BE2C (cell line): ENCODE data around the gene SIVA1.

Source experiments
- DNase-seq: peaks from one replicate; pipeline ENCODE4 v3.0.0-alpha.2; 2020
- H3K27me3 ChIP-seq: fragments of 250-450 bp; sonication (Bioruptor Pico); 2 replicates; pipeline ENCODE4 v1.5.1; 2020; ENCODE audit warnings: mild to moderate bottlenecking
- H3K36me3 ChIP-seq: fragments of 250-450 bp; sonication (Bioruptor Pico); 2 replicates; pipeline ENCODE4 v1.5.1; 2020; ENCODE audit warnings: mild to moderate bottlenecking
- H3K4me1 ChIP-seq: fragments of 250-450 bp; sonication (Bioruptor Pico); 2 replicates; pipeline ENCODE4 v1.5.1; 2020
- H3K4me3 ChIP-seq: 2 replicates; pipeline ENCODE4 v1.5.1; 2011; ENCODE audit warnings: low read depth, low read length
- H3K9me3 ChIP-seq: fragments of 250-450 bp; sonication (Bioruptor Pico); 2 replicates; pipeline ENCODE4 v1.5.1; 2020
- TF ChIP-seq, protein P1 (sequence below): IDR thresholded peaks from 2 replicates; pipeline ENCODE4 v1.5.1; 2012; ENCODE audit warnings: mild to moderate bottlenecking, low read depth, low read length

Gene SIVA1

DNA sequence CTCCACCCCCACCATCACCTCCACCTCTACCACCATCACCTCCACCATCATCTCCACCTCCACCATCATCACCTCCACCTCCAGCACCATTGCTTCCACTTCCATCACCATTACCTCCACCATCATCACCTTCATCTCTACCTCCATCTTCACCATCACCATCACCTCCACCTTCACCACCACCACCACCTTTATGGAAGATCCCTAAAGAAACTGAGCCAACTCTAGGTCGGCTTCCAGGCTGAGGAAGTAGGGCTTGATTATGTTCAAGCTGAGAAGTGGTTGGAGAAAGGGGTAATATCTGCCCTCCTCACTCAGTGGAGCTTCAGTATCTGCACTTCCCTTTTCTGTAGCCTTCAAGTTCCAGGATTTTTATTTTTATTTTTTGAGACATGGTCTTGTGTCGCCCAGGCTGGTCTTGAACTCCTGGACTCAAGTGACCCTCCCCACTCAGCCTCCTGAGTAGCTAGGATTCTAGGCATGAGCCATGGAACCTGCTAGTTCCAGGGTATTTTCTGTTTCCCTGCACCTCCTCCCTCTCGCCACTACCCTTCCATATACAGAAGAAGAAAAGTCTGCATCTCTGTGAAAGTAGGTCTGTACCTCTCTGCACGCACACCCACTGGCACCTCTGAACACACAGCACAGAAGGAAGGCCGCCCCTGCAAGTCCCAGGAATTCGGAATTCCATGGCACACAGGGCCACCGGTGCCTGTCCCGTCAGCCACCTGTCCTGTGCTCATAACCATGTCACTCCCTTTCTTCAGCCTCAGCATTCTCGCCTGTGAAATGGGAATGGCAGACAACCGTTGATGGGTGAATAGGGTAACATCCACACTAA is 53.9 kb downstream of the SIVA1 start:
- Histone ChIP-seq H3K9me3 (no peaks in the 10 kb centered on the region), H3K4me3 (no peak overlapping the region), H3K27me3 (no peaks in the 10 kb centered on the region), H3K4me1 (no peaks in the 10 kb centered on the region), H3K36me3 (no peaks in the 10 kb centered on the region)
- DNase-seq = no peak
- TF ChIP-seq, protein P1, sequence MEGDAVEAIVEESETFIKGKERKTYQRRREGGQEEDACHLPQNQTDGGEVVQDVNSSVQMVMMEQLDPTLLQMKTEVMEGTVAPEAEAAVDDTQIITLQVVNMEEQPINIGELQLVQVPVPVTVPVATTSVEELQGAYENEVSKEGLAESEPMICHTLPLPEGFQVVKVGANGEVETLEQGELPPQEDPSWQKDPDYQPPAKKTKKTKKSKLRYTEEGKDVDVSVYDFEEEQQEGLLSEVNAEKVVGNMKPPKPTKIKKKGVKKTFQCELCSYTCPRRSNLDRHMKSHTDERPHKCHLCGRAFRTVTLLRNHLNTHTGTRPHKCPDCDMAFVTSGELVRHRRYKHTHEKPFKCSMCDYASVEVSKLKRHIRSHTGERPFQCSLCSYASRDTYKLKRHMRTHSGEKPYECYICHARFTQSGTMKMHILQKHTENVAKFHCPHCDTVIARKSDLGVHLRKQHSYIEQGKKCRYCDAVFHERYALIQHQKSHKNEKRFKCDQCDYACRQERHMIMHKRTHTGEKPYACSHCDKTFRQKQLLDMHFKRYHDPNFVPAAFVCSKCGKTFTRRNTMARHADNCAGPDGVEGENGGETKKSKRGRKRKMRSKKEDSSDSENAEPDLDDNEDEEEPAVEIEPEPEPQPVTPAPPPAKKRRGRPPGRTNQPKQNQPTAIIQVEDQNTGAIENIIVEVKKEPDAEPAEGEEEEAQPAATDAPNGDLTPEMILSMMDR = no peak

DNA sequence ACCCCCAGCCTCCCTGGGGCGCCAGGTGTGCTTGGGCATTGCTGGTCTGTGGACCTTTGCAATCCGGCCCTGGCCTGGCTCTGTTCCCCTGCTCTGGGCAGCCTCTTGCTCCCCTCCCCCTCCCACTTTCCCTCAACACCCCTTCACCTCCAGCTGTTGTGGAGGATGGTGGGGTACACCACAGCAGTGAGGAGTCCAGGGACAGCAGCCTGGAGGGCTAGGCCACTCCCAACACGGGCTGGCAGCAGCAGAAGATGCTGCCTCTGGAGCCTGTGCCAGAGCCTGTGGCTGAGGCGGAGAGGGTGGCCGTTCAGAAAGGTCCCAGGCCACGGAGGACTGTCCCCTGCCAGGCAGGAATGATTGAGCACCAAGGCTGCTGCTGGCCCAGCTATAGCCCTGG is 55.5 kb downstream of the SIVA1 start:
- Histone ChIP-seq H3K4me1 (no peaks in the 10 kb centered on the region), H3K4me3 (no peak overlapping the region), H3K9me3 (no peaks in the 10 kb centered on the region), H3K27me3 (no peaks in the 10 kb centered on the region), H3K36me3 (no peaks in the 10 kb centered on the region)
- TF ChIP-seq, protein P1 = no peak
- no peak for DNase-seq
